AG10803 (cell line): ENCODE measurements around the gene TANGO2.

Experiments used
- DNase-seq: peaks from one replicate; pipeline ENCODE4 v3.0.0; 2010; ENCODE audit warnings: low read depth
- H3K4me3 ChIP-seq: 2 replicates; pipeline ENCODE4 v1.5.1; 2011; ENCODE audit warnings: mild to moderate bottlenecking, low read length, control low read depth
- CTCF ChIP-seq: conservative IDR thresholded peaks from 2 replicates; pipeline ENCODE4 v1.5.1; 2011; ENCODE audit warnings: mild to moderate bottlenecking, low read length, control low read depth, inconsistent platforms

The TANGO2 gene

DNA sequence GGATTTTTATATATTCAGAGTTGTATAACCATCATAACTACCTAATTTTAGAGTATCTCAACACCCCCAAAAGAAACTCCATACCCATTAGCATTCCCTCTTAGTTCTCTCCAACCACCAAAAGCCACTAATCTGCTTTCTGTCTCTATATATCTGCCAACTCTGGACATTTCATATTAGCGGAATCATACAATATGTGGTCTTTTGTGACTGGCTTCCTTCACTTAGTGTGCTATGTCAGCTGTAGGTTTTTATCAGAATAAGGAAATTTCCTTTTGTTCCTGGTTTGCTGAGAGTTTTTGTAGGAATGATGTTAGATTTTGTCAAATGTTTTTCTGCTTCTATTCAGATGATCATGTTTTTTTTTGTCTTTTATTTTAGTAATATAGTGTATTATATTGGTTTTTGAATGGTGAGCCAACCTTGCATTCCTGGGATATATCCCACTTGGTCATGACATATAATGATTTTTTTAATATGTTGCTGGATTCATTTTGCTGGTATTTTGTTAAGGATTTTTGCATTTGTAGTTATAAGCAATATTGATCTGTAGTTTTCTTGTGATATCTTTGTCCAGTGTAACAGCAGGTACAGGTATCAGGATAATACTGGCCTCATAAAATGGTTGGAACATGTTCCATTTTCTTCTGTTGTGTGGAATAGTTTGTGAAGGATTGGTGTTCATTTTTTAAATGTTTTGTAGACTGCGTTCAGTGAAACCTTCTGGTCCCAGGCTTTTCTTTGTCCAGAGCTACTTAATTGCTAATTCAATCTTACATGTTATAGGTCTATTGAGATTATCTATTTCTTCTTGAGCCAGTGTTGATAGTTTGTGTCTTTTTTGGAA is 75.9 kb downstream of the TANGO2 start:
- no peak for TF ChIP-seq CTCF
- no peak for DNase-seq
- H3K4me3 ChIP-seq: no peak overlapping the region

- H3K4me3 ChIP-seq: no peak overlapping the region
- no peak for DNase-seq
- no peak for TF ChIP-seq CTCF
Observed at GRCh38 chr22:20099099-20099711, 78.3 kb downstream of the TANGO2 start.

DNA sequence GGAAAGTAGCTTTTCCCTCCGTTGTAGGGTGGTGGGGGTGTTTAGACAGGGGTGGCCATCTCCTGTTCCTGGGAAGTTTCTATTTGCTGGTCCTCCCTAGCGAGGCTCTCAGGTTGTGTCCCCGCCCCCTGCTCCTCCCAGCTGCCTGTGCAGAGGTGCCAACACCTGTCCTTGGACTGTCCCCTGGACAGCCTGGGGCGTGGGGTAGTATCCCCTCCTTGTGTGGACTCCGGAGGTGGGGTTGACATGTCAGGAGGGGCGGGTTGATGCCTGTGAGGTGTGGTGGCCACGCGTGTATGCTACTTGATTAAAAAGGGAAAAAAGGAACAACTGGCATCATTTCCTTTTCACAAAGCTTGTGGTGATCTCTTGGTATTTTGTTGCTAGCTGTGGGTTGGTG is 80.7 kb downstream of the TANGO2 start:
- TF ChIP-seq CTCF: no peak
- no peak for DNase-seq

DNA sequence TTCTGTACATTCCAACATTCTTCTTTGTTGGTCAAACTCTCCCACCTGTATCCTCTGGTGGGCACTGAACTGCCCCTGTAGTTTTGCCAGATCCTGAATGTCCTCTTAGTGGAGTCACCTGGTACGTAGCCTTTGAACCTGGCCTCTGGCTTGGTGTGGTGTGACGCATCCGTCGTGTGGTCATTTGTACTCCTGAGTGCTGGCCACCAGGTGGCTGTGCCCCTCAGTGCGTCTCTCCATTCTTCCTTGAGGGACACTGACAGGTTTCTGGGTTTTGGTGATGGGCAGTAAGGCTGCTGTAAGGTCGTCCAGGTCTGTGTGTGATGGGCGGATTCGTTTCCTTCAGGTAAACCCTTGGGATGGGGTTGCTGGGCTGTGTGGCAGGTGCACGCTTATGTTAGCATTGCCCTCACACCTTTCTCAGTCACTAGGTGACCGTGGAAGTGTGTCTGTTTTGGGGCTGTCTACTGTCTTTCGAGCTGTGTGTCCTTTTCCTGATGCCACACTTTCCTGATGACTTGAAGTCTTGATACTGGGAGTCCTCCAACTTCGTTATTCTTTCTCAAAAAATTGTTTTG is 81.4 kb downstream of the TANGO2 start:
- TF ChIP-seq CTCF: no peak
- DNase-seq: no peak
- no peak overlapping the region for H3K4me3 ChIP-seq

More for the DNA sequence above, 80.7 kb downstream of the TANGO2 start:
- no peak overlapping the region for H3K4me3 ChIP-seq

DNA sequence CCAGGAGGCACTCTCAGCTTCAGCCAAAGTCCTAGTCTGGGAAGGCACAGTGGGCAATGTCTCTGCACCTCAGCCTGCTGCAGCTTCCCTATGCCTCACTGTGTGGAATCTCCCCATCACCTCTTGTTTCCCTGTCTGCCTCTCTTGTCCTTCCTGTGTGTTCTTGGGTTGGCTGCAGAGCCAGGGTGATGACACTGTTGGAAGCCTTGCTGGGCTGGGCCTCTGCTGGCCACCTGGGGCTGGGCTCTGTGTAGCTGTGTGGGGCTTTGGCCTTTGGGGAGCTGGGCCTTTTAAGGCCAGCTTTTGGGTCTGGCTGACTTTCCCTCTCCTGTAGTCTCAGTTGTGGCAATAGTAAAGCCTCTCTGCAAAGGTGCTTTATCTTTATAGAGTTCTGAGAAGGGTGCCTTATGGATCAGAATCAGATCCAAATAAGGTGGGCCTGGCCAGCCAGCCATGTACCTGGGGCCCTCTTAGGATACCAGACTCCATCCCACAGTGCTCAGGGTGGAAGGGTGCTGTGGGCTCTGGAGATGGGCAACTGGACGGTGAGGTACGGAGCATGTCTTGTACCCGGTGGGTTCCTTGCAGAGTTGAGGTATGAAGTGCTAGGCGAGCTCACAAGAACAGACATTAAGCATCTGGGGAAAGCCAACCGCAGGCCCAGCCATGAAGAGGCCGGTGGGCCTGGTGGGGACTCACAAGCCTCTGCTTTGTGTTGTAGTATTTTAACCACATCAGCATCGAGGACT is 84.7 kb downstream of the TANGO2 start:
- DNase-seq: no peak
- TF ChIP-seq CTCF: no peak
- no peak overlapping the region for H3K4me3 ChIP-seq

DNA sequence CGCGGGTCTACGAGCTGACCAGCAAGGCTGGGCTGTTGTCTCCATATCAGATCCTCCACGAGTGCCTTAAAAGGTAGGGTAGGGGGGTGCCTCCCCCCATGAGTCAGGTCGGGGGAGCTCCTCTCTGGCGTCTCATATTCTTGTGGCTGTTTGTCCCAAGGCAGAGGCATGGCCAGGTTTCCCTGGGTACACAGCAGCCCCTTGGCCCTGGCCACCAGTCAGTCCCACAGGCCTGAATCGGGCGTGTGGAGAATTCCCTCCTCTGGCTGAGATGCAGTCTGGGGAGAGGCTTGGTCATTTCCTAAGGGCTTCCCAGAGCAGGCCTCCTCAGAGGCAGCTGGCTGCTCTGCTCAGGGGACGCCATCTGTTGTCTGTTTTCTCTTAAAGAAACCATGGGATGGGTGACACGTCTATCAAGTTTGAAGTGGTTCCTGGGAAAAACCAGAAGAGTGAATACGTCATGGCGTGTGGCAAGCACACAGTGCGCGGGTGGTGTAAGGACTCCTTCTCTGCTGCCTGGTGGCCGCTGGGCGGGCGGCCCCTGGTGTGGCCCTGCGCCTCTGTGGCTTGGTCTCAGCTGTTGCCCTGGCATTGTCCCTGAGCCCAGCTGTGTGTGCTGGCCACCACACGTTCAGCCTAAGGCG is 85.4 kb downstream of the TANGO2 start:
- no peak for DNase-seq
- TF ChIP-seq CTCF: no peak
- no peak overlapping the region for H3K4me3 ChIP-seq
